GM15510 (cell line): Measurements from ENCODE around the gene CDKN1B.

Experiments
- POLR2A ChIP-seq: IDR thresholded peaks from 3 replicates; pipeline ENCODE4 v1.6.1; 2011; ENCODE audit warnings: borderline replicate concordance; ENCODE audit not compliant: insufficient read length; ENCODE audit errors: extremely low read depth

Gene CDKN1B

GRCh38 chr12:12689647-12690300 lies 27.4 kb upstream of the CDKN1B start:
- no peak for TF ChIP-seq POLR2A

- TF ChIP-seq POLR2A = no peak
Observed at GRCh38 chr12:12691549-12691948, 25.6 kb upstream of the CDKN1B start.

GRCh38 chr12:12693111-12693671 lies 24.0 kb upstream of the CDKN1B start:
- no peak for TF ChIP-seq POLR2A

- TF ChIP-seq POLR2A = peak; percentile 32
Observed at GRCh38 chr12:12696562-12697383, 20.4 kb upstream of the CDKN1B start.

GRCh38 chr12:12699345-12699744 lies 17.8 kb upstream of the CDKN1B start:
- no peak for TF ChIP-seq POLR2A

GRCh38 chr12:12700254-12700653 lies 16.9 kb upstream of the CDKN1B start:
- TF ChIP-seq POLR2A = no peak

- TF ChIP-seq POLR2A = no peak
Observed at GRCh38 chr12:12701457-12701856, 15.7 kb upstream of the CDKN1B start.

GRCh38 chr12:12704593-12705230 lies 12.5 kb upstream of the CDKN1B start:
- TF ChIP-seq POLR2A = no peak

GRCh38 chr12:12705838-12706520 lies 11.2 kb upstream of the CDKN1B start:
- no peak for TF ChIP-seq POLR2A

GRCh38 chr12:12713932-12714275 lies 3.3 kb upstream of the CDKN1B start:
- no peak for TF ChIP-seq POLR2A

- peak; percentile 57 for TF ChIP-seq POLR2A
Observed at GRCh38 chr12:12714276-12715021, 2.7 kb upstream of the CDKN1B start.

- TF ChIP-seq POLR2A = no peak
Observed at GRCh38 chr12:12715128-12715458, 2.1 kb upstream of the CDKN1B start.

GRCh38 chr12:12715459-12716150 lies 1.6 kb upstream of the CDKN1B start:
- TF ChIP-seq POLR2A = peak; percentile 43
